ENCODE data around the gene DENND1A.

Gene DENND1A

DNA sequence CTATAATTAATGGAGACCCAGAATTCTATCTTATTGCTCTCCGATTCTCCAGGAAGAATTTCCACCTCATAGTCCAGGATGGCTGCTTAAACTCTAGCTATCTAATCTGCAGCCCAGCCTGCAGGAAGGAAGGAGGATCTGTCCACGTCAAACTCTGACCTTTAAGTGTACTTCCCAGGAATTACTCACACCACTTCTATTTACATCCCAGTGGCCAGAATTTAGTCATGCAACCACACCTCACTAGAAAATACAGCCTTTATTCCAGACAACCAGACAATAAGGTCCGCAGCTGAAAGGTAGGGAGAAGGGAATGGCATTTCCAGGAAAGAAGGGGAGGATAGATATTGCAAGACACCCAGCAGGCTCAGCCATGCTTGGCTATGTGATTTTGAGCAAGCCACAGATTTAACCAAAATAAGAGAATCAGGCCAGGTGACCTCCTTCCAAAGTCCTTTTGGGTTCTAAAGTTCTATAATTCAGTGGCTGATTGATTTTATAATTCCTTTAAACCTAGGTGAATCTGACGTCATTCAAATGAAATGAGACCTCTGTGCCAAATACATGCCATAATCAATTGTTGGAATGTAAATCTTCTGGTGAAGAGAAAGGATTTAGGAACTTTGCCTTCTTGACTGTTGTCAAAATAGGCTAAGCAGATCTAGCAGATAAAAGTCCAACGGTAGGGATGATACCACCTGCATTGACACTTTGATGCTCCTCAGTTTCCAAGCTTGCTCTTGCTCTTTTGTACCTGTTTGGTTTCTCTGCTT is 3.7 kb upstream of the DENND1A start:
- H3K36me3 Mint-ChIP-seq (ENCODE audit: low read depth), result peaks cover 4% of the 10 kb centered on the region
- no peak overlapping the region for H3K4me3 Mint-ChIP-seq
- H3K4me1 Mint-ChIP-seq, result peaks cover 23% of the 10 kb centered on the region
- DNase-seq, result no peak
- H3K27ac Mint-ChIP-seq, result no peak overlapping the region
- peaks cover 7% of the 10 kb centered on the region for H3K27me3 Mint-ChIP-seq (ENCODE audit: low read depth, poor library complexity)
- H3K9me3 Mint-ChIP-seq, result peaks cover 20% of the 10 kb centered on the region
- TF ChIP-seq, protein P1, sequence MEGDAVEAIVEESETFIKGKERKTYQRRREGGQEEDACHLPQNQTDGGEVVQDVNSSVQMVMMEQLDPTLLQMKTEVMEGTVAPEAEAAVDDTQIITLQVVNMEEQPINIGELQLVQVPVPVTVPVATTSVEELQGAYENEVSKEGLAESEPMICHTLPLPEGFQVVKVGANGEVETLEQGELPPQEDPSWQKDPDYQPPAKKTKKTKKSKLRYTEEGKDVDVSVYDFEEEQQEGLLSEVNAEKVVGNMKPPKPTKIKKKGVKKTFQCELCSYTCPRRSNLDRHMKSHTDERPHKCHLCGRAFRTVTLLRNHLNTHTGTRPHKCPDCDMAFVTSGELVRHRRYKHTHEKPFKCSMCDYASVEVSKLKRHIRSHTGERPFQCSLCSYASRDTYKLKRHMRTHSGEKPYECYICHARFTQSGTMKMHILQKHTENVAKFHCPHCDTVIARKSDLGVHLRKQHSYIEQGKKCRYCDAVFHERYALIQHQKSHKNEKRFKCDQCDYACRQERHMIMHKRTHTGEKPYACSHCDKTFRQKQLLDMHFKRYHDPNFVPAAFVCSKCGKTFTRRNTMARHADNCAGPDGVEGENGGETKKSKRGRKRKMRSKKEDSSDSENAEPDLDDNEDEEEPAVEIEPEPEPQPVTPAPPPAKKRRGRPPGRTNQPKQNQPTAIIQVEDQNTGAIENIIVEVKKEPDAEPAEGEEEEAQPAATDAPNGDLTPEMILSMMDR (IDR thresholded peaks at IDR 0.05), result no peak

DNA sequence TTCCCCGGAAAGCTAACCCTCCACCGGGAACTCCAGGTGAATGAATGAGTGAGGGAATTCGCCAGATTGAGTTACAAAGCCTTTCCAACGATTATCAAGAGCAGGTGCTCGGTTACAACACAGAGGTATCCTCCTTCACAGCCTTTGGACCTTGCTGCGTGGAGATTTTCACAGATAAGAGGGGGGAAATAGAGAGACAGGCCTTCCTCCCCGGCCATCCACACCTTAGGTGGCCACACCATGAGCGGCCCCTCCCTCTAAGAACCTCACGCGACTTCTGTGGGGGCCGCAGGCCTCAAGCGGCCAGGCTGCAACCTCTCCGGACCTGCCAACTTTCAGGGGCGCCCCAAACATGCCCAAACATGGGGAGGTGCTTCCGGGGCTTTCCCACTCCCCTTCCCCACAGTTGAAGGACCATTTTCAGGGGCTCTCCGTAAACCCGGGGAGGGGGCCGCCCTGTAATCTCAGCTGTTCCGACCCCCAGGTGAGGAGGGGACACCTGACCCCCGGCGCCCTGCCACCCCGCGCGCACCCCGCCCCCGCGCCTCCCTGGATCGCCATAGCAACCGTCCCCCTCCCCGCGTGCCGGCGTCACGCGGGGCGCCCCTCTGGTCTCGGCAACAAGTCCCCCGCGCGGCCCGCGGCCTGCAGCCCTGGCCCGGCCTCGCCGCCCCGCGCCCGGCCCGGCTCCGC is 603 bp downstream of the DENND1A start:
- H3K27me3 Mint-ChIP-seq (ENCODE audit: low read depth, poor library complexity), result peaks cover 4% of the 10 kb centered on the region
- H3K4me3 Mint-ChIP-seq, result peak overlapping the region; percentile 86
- no peak for DNase-seq
- peaks cover 9% of the 10 kb centered on the region for H3K9me3 Mint-ChIP-seq
- TF ChIP-seq, protein P1 (IDR thresholded peaks at IDR 0.05), result no peak
- peaks cover 9% of the 10 kb centered on the region for H3K36me3 Mint-ChIP-seq (ENCODE audit: low read depth)
- no peak overlapping the region for H3K27ac Mint-ChIP-seq
- H3K4me1 Mint-ChIP-seq, result peaks cover 53% of the 10 kb centered on the region

DNA sequence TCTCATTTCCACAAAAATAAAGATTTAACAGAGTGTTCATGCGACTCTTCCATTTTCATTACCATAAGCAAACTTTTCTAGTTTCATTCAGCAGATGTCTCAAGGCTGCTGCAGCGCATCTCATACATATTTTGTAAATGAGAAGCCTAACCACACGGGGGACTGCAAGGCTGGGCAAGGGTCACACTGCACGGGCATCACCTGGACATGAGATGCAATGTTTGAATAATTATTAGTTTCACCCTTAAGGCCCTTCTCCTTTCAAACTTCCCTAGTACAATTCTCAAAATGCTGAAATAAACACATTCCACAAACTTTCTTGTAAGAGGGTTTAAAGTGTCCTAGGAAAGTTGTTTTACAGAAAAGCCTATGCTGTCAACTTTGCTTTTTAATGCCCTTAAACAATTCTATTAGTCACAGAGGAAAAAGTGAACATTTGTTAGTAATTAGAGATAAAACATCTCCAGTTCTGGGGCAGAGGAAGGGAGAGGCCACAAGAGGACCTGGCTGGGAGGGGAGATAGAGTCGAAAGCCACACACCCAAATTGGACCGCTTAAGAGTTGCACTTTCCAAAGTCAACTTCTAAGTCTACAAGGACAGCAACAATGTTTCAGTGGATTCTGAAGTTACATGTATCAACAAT is 1.3 kb downstream of the DENND1A start:
- peaks cover 4% of the 10 kb centered on the region for H3K27me3 Mint-ChIP-seq (ENCODE audit: low read depth, poor library complexity)
- H3K36me3 Mint-ChIP-seq (ENCODE audit: low read depth), result peaks cover 14% of the 10 kb centered on the region
- H3K9me3 Mint-ChIP-seq, result peaks cover 14% of the 10 kb centered on the region
- DNase-seq, result no peak
- H3K4me1 Mint-ChIP-seq, result peaks cover 53% of the 10 kb centered on the region
- no peak overlapping the region for H3K27ac Mint-ChIP-seq
- peak overlapping the region; percentile 86 for H3K4me3 Mint-ChIP-seq
- TF ChIP-seq, protein P1 (IDR thresholded peaks at IDR 0.05), result no peak

DNA sequence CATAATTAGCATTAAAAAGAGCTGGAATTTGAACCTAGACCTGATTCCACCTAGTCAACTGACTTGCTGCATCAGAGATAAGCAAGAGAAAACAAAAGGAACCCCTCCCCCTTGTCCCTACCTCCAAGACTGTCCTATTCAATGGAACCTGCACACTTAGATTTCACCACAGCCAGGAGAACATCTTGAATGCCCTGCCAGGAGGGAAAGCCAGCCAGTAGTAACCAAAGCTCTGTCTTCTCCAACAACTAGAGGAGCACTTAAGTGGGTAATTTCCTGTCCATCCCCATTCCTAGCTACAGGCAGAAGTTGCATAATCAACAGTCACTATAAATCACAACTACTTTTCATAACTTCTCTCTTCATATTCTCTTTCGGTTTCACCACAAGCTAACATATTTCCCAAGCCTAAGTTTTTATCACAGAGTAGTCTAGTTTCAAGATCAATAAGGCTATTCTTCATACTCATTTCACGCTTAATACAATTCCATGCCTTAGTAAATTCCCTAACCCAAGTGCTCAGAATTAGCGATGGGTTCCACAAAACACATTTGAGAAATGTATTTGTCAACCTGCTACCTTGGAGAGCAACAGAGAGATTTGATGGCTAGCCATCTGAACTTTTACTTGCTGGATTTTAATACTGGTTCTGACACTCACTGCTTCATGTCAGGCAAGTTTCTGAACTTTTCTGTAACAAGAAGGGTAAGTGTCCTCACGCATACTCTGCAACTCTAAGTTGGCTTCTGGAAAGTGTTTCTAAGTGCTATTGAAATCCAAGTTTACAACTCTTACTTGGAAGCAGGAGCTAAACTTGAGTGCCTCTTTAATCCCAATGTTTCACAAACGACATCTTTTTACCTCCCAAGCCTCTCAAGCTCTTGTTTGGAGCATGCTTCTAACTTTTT is 2.0 kb downstream of the DENND1A start:
- no peaks in the 10 kb centered on the region for H3K27me3 Mint-ChIP-seq (ENCODE audit: low read depth, poor library complexity)
- H3K4me3 Mint-ChIP-seq, result peak overlapping the region; percentile 86
- DNase-seq, result no peak
- TF ChIP-seq, protein P1 (IDR thresholded peaks at IDR 0.05), result no peak
- H3K4me1 Mint-ChIP-seq, result peaks cover 53% of the 10 kb centered on the region
- peaks cover 19% of the 10 kb centered on the region for H3K9me3 Mint-ChIP-seq
- peaks cover 21% of the 10 kb centered on the region for H3K36me3 Mint-ChIP-seq (ENCODE audit: low read depth)
- H3K27ac Mint-ChIP-seq, result no peak overlapping the region

DNA sequence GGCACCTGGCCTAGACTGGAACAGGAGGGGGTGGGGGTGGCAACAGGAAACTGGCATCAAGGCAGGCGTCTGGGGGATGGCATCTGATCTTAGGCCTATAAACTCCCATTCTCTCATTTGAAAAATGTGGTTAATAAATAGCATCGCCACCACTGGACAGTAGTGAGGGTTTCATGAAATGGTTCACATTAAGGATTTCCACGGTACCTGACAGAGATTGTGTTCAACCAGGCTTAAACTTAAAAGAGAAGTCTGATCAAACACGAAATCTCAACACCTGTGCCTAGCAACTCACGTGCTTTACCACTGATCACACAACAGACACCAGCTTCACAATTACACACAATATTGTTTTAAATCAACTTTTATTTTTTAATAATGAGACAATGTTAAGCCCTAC is 3.0 kb downstream of the DENND1A start:
- DNase-seq, result no peak
- H3K4me3 Mint-ChIP-seq, result no peak overlapping the region
- H3K4me1 Mint-ChIP-seq, result peaks cover 52% of the 10 kb centered on the region
- peaks cover 21% of the 10 kb centered on the region for H3K36me3 Mint-ChIP-seq (ENCODE audit: low read depth)
- H3K27me3 Mint-ChIP-seq (ENCODE audit: low read depth, poor library complexity), result peaks cover 2% of the 10 kb centered on the region
- peaks cover 19% of the 10 kb centered on the region for H3K9me3 Mint-ChIP-seq
- no peak overlapping the region for H3K27ac Mint-ChIP-seq
- TF ChIP-seq, protein P1 (IDR thresholded peaks at IDR 0.05), result no peak
